IMR-90 (cell line): ENCODE measurements around the gene TTK. TPM values are rescaled to one million over a fixed set of nuclear protein-coding genes. Genes with fewer than 3 reads are reported as not detected.
A peak's percentile ranks its signal among the peaks of the same experiment; 100 is the strongest.

Experiments used
- ATAC-seq: fragments of 200-7000 bp; cut with Tn5 transposase; 2 replicates; pipeline ENCODE4 v1.9.1; 2020; ENCODE audit warnings: low read depth, mild to moderate bottlenecking, moderate library complexity
- BruUV-seq: library from RNA; stranded (reverse); fragments of 400-500 nt; replicated peaks from 2 replicates; lab custom pipeline; 2021; lab: Mats Ljungman, UMichigan
- CTCF ChIA-PET: fragments of 300-600 bp; formaldehyde crosslinking; extraction: SDS; loops from one replicate; lab custom pipeline; 2021; ENCODE audit warnings: antibody characterized with exemption; lab: Yijun Ruan, JAX
- POLR2A ChIA-PET: fragments of 300-600 bp; sonication (Branson Sonifier 250); formaldehyde crosslinking; loops from one replicate; lab custom pipeline; 2022; ENCODE audit warnings: antibody characterized with exemption; ENCODE audit not compliant: unreplicated experiment; lab: Charles Lee
- DNase-seq: peaks from one replicate; pipeline ENCODE4 v3.0.0; 2013
- H2AFZ ChIP-seq: replicated peaks from 2 replicates; pipeline ENCODE3; 2013; ENCODE audit warnings: low read length, mild to moderate bottlenecking; ENCODE audit not compliant: poor library complexity
- H2AK5ac ChIP-seq: 2 replicates; pipeline ENCODE4 v1.6.1; 2013; ENCODE audit warnings: low read depth, low read length, inconsistent platforms
- H2AK9ac ChIP-seq: replicated peaks from 2 replicates; pipeline ENCODE3; 2013; ENCODE audit warnings: mild to moderate bottlenecking, low read depth, low read length, moderate library complexity; ENCODE audit not compliant: poor library complexity
- H2BK120ac ChIP-seq: 2 replicates; pipeline ENCODE4 v1.6.1; 2013; ENCODE audit warnings: low read depth, low read length, inconsistent platforms
- H2BK15ac ChIP-seq: 3 replicates; pipeline ENCODE4 v1.6.1; 2013; ENCODE audit warnings: low read depth, low read length, inconsistent platforms
- H2BK20ac ChIP-seq: 2 replicates; pipeline ENCODE4 v1.6.1; 2013; ENCODE audit warnings: low read depth, mild to moderate bottlenecking, inconsistent platforms, low read length, moderate library complexity
- H2BK5ac ChIP-seq: 2 replicates; pipeline ENCODE4 v1.6.1; 2013; ENCODE audit warnings: mild to moderate bottlenecking, low read depth, low read length, inconsistent platforms; ENCODE audit not compliant: poor library complexity, severe bottlenecking
- H3K14ac ChIP-seq: replicated peaks from 2 replicates; pipeline ENCODE4 v1.6.1; 2013; ENCODE audit warnings: low read depth, low read length, inconsistent platforms
- H3K18ac ChIP-seq: 2 replicates; pipeline ENCODE4 v1.6.1; 2013; ENCODE audit warnings: low read depth, low read length, control low read depth
- H3K23ac ChIP-seq: 2 replicates; pipeline ENCODE4 v1.6.1; 2013; ENCODE audit warnings: low read depth, low read length, inconsistent platforms
- H3K27ac ChIP-seq: 2 replicates; pipeline ENCODE4 v1.5.1; 2013; ENCODE audit warnings: mild to moderate bottlenecking, control low read depth, low read length; ENCODE audit not compliant: insufficient read depth
- H3K27me3 ChIP-seq: 2 replicates; pipeline ENCODE4 v1.6.1; 2013; ENCODE audit warnings: low read length; ENCODE audit not compliant: control insufficient read depth, insufficient read depth
- H3K36me3 ChIP-seq: 2 replicates; pipeline ENCODE4 v1.6.1; 2013; ENCODE audit warnings: low read length, mixed read lengths; ENCODE audit not compliant: control insufficient read depth, insufficient read depth
- H3K4ac ChIP-seq: 2 replicates; pipeline ENCODE4 v1.6.1; 2013; ENCODE audit warnings: low read depth, low read length, inconsistent platforms
- H3K4me1 ChIP-seq: 2 replicates; pipeline ENCODE4 v1.6.1; 2013; ENCODE audit warnings: low read length, mixed read lengths; ENCODE audit not compliant: control insufficient read depth, insufficient read depth
- H3K4me2 ChIP-seq: 2 replicates; pipeline ENCODE4 v1.6.1; 2013; ENCODE audit warnings: low read depth, mild to moderate bottlenecking, control low read depth, low read length, moderate library complexity
- H3K4me3 ChIP-seq: 2 replicates; pipeline ENCODE4 v1.5.1; 2013; ENCODE audit warnings: low read depth, mild to moderate bottlenecking, control low read depth, low read length, moderate library complexity; ENCODE audit not compliant: insufficient read depth
- H3K56ac ChIP-seq: 2 replicates; pipeline ENCODE4 v1.6.1; 2013; ENCODE audit warnings: low read length, inconsistent platforms; ENCODE audit not compliant: insufficient read depth; ENCODE audit errors: extremely low read depth
- H3K79me1 ChIP-seq, 2 experiments: 2 replicates each; pipeline ENCODE4 v1.6.1; 2013; ENCODE audit warnings: low read length in 2 of 2, inconsistent platforms in 1 of 2, low read depth in 1 of 2
- H3K9ac ChIP-seq: 2 replicates; pipeline ENCODE4 v1.6.1; 2013; ENCODE audit warnings: low read depth, low read length, control low read depth
- H3K9me1 ChIP-seq: 2 replicates; pipeline ENCODE4 v1.6.1; 2013; ENCODE audit warnings: low read length, inconsistent platforms; ENCODE audit not compliant: insufficient read depth
- H3K9me3 ChIP-seq: 2 replicates; pipeline ENCODE4 v1.6.1; 2013; ENCODE audit warnings: low read length; ENCODE audit not compliant: control insufficient read depth, insufficient read depth
- H4K20me1 ChIP-seq: 2 replicates; pipeline ENCODE4 v1.6.1; 2013; ENCODE audit warnings: low read length, inconsistent platforms; ENCODE audit not compliant: insufficient read depth
- H4K5ac ChIP-seq: 2 replicates; pipeline ENCODE4 v1.6.1; 2013; ENCODE audit warnings: mild to moderate bottlenecking, low read depth, low read length, control low read depth
- H4K8ac ChIP-seq, 2 experiments: 2 replicates each; pipeline ENCODE4 v1.6.1; 2013; ENCODE audit warnings: low read depth in 2 of 2, low read length in 2 of 2, control low read depth in 1 of 2, inconsistent platforms in 1 of 2
- H4K91ac ChIP-seq: 2 replicates; pipeline ENCODE4 v1.6.1; 2013; ENCODE audit warnings: low read depth, low read length, inconsistent platforms; ENCODE audit not compliant: insufficient read depth
- BHLHE40 ChIP-seq: fragments of 150-350 bp; IDR thresholded peaks from 2 replicates; pipeline ENCODE4 v1.6.1; 2016; ENCODE audit warnings: mild to moderate bottlenecking, low read depth, low read length
- CHD1 ChIP-seq: IDR thresholded peaks from 2 replicates; pipeline ENCODE4 v1.6.1; 2012; ENCODE audit warnings: low read depth, low read length, improper control_type of control experiment
- MAFK ChIP-seq: IDR thresholded peaks from 2 replicates; pipeline ENCODE4 v1.6.1; 2012; ENCODE audit warnings: low read depth, low read length, improper control_type of control experiment
- NFE2L2 ChIP-seq: fragments of 150-350 bp; IDR thresholded peaks from 2 replicates; pipeline ENCODE4 v1.6.1; 2016; ENCODE audit warnings: low read depth, mild to moderate bottlenecking, low read length
- RCOR1 ChIP-seq: IDR thresholded peaks from 2 replicates; pipeline ENCODE4 v1.6.1; 2012; ENCODE audit warnings: mild to moderate bottlenecking, low read length, improper control_type of control experiment; ENCODE audit not compliant: insufficient replicate concordance
- SMC3 ChIP-seq: fragments of 150-350 bp; IDR thresholded peaks from 2 replicates; pipeline ENCODE4 v1.6.1; 2016; ENCODE audit warnings: low read depth, mild to moderate bottlenecking, antibody characterized with exemption, low read length, moderate library complexity
- WGBS, 2 experiments: methylation state at CpG; one replicate each; pipeline versions ENCODE4 v1.1.5 to v1.1.7; 2013; ENCODE audit warnings: missing lambda C conversion rate in 2 of 2; ENCODE audit not compliant: insufficient read length in 1 of 2; ENCODE audit errors: extremely low coverage in 2 of 2; 5-methylcytosine and 5-hydroxymethylcytosine counted together
- dilution Hi-C: fragments of 300-500 bp; cut with HindIII; formaldehyde crosslinking; loops from one replicate; pipeline ENCODE4 v1.14.3; 2018; ENCODE audit warnings: low sequenced_read_pairs; ENCODE audit not compliant: unreplicated experiment
- in situ Hi-C: fragments of 300-500 bp; cut with MboI; formaldehyde crosslinking; loops from 3 replicates; pipeline ENCODE4 v1.14.3; 2019; ENCODE audit warnings: low sequenced_read_pairs, inconsistent platforms, mixed read lengths
- intact Hi-C: fragments of 100-400 bp; cut with micrococcal nuclease; formaldehyde crosslinking; loops from 2 replicates; pipeline ENCODE4 v1.10.0; 2022
- polyA plus RNA-seq, 3 experiments: library from polyadenylated mRNA; depleted of rRNA; stranded (reverse); fragments of >200 nt; gene quantifications; 2 replicates each; pipeline ENCODE4 v1.2.3, GENCODE V29; 2012; ENCODE audit warnings: low replicate concordance in 1 of 3
- total RNA-seq: library from RNA; depleted of rRNA; stranded (reverse); fragments of >200 nt; gene quantifications from 2 replicates; pipeline ENCODE4 v1.2.3, GENCODE V29; 2012
- TF ChIP-seq, protein P1 (sequence below): fragments of 150-350 bp; IDR thresholded peaks from 2 replicates; pipeline ENCODE4 v1.6.1; 2016; ENCODE audit warnings: low read depth, mild to moderate bottlenecking, low read length, moderate library complexity, borderline replicate concordance

Gene TTK
- total and polyA plus RNA-seq, 2 of the 4 experiments (the other 2 are of a cell fraction) = 7.5 to 21.5 TPM

DNA sequence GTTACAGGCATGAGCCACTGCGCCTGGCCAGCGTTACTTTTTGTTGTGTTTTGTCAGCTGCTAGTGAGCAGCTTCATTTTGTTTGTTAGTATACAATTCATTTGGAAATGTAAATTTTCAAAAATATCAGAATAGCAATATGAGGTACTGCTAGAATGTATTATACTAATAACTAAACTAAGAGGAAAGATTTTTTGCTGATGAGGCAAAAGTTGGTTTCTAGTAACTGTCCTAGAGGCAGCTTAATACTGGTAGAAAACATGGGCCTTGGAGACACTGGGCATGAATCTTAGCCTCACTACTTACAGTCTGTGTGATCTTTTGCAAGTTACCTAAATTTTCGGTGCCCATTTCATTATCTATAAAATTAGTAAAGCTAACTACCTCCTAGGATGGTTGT lies 24.1 kb downstream of the TTK start:
- TF ChIP-seq BHLHE40 = no peak
- TF ChIP-seq MAFK = peak; percentile 98
- TF ChIP-seq NFE2L2 = no peak
- no peak for TF ChIP-seq RCOR1
- TF ChIP-seq CHD1 = no peak
- TF ChIP-seq, protein P1, sequence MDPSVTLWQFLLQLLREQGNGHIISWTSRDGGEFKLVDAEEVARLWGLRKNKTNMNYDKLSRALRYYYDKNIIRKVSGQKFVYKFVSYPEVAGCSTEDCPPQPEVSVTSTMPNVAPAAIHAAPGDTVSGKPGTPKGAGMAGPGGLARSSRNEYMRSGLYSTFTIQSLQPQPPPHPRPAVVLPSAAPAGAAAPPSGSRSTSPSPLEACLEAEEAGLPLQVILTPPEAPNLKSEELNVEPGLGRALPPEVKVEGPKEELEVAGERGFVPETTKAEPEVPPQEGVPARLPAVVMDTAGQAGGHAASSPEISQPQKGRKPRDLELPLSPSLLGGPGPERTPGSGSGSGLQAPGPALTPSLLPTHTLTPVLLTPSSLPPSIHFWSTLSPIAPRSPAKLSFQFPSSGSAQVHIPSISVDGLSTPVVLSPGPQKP = no peak
- TF ChIP-seq SMC3 = no peak
- intact Hi-C loops (no loop called here), dilution Hi-C loops (no loop called here), in situ Hi-C loops (no loop called here)
- no peak overlapping the region for H3K9ac ChIP-seq
- H2AFZ ChIP-seq = no peak overlapping the region
- H2BK120ac ChIP-seq = no peak overlapping the region
- DNase-seq (no peak), ATAC-seq (no peak)
- H3K4me1 ChIP-seq = no peaks in the 10 kb centered on the region
- H3K56ac ChIP-seq = no peak overlapping the region
- no peak overlapping the region for H4K91ac ChIP-seq
- H3K9me1 ChIP-seq = no peaks in the 10 kb centered on the region
- no TSS peak for BruUV-seq
- H4K20me1 ChIP-seq = no peaks in the 10 kb centered on the region
- no peak overlapping the region for H3K27ac ChIP-seq
- H3K23ac ChIP-seq = no peak overlapping the region
- no peak overlapping the region for H3K4me3 ChIP-seq
- no peak overlapping the region for H2BK5ac ChIP-seq
- no peak overlapping the region for H4K5ac ChIP-seq
- H2BK20ac ChIP-seq = no peak overlapping the region
- no peak overlapping the region for H2AK5ac ChIP-seq
- no peak overlapping the region for H4K8ac ChIP-seq
- H3K79me1 ChIP-seq = peaks cover 0 to 9% of the 10 kb centered on the region in 2 experiments; a peak in 3 of 4 replicates
- ChIA-PET CTCF (interaction anchor here (1.1 kb wide), 1 partner anchor 11 kb away, joined by 3 read pairs; no protein-coding TSS in a partner anchor), POLR2A (no interaction called here)
- no peak overlapping the region for H3K18ac ChIP-seq
- no peak overlapping the region for H3K4me2 ChIP-seq
- no peak overlapping the region for H3K14ac ChIP-seq
- H3K36me3 ChIP-seq = peaks cover 2% of the 10 kb centered on the region; the same call in 1 of the 2 replicates
- H2BK15ac ChIP-seq = no peak overlapping the region
- H3K27me3 ChIP-seq = no peaks in the 10 kb centered on the region
- H3K9me3 ChIP-seq = no peaks in the 10 kb centered on the region
- no peak overlapping the region for H2AK9ac ChIP-seq
- no CpG with 5 or more reads among the region's 3 CpGs for WGBS, 2 experiments
- H3K4ac ChIP-seq = no peak overlapping the region
